Fibroblast of skin of scalp (primary cell): ENCODE data around the gene TSKU.
"Not testable (repeated sequence)": the region's sequence is repeated elsewhere in the genome, so short reads cannot be mapped to it uniquely, and the experiment has no call there.

Experiments used
- DNase-seq: peaks from one replicate; pipeline ENCODE4 v3.0.0-alpha.2; 2013

The TSKU gene

GRCh38 chr11:76789443-76789719, 6.2 kb downstream of the TSKU start:
- DNase-seq: no peak

- DNase-seq: no peak
Measured at GRCh38 chr11:76790251-76790650, 7.1 kb downstream of the TSKU start.

GRCh38 chr11:76791002-76791770, 8.0 kb downstream of the TSKU start:
- not testable (repeated sequence) for DNase-seq

- peak; percentile 70 for DNase-seq
Measured at GRCh38 chr11:76791861-76792260, 8.7 kb downstream of the TSKU start.

GRCh38 chr11:76792505-76793264, 9.5 kb downstream of the TSKU start:
- no peak for DNase-seq

- DNase-seq: no peak
Measured at GRCh38 chr11:76793391-76794291, 10.5 kb downstream of the TSKU start.

GRCh38 chr11:76794371-76795289, 11.5 kb downstream of the TSKU start:
- no peak for DNase-seq

- no peak for DNase-seq
Measured at GRCh38 chr11:76795290-76795935, 12.3 kb downstream of the TSKU start.

- no peak for DNase-seq
Measured at GRCh38 chr11:76795936-76796441, 12.8 kb downstream of the TSKU start.

- DNase-seq: no peak
Measured at GRCh38 chr11:76796511-76797198, 13.5 kb downstream of the TSKU start.

- no peak for DNase-seq
Measured at GRCh38 chr11:76797341-76798201, 14.4 kb downstream of the TSKU start.

- no peak for DNase-seq
Measured at GRCh38 chr11:76798202-76798581, 15.0 kb downstream of the TSKU start.

GRCh38 chr11:76798671-76799065, 15.5 kb downstream of the TSKU start:
- DNase-seq: no peak

- DNase-seq: peak; percentile 71
Measured at GRCh38 chr11:76799066-76799804, 16.1 kb downstream of the TSKU start.

GRCh38 chr11:76800466-76801200, 17.5 kb downstream of the TSKU start:
- DNase-seq: no peak

GRCh38 chr11:76801225-76801624, 18.1 kb downstream of the TSKU start:
- no peak for DNase-seq

GRCh38 chr11:76801736-76802135, 18.6 kb downstream of the TSKU start:
- DNase-seq: no peak

- DNase-seq: no peak
Measured at GRCh38 chr11:76802151-76802550, 19.0 kb downstream of the TSKU start.
